BJ (cell line): ENCODE data around the gene DGKG. TPM values are rescaled to one million over a fixed set of nuclear protein-coding genes. Genes with fewer than 3 reads are reported as not detected.

Source experiments
- CTCF ChIA-PET: fragments of 350-600 bp; formaldehyde crosslinking; extraction: SDS; loops from one replicate; lab custom pipeline; 2021; ENCODE audit warnings: antibody characterized with exemption, inconsistent platforms; lab: Yijun Ruan, JAX
- POLR2A ChIA-PET: fragments of 300-600 bp; sonication (Branson Sonifier 250); formaldehyde crosslinking; extraction: SDS; loops from one replicate; lab custom pipeline; 2021; ENCODE audit warnings: antibody characterized with exemption; lab: Charles Lee
- DNase-seq: peaks from one replicate; pipeline ENCODE4 v3.0.0-alpha.2; 2011; ENCODE audit warnings: low read depth
- H3K27me3 ChIP-seq: 2 replicates; pipeline ENCODE4 v1.6.0; 2011; ENCODE audit warnings: low read length; ENCODE audit not compliant: control insufficient read depth, insufficient read depth
- H3K36me3 ChIP-seq: 2 replicates; pipeline ENCODE4 v1.5.1; 2011; ENCODE audit warnings: low read length; ENCODE audit not compliant: control insufficient read depth, insufficient read depth
- H3K4me3 ChIP-seq: 2 replicates; pipeline ENCODE4 v1.5.1; 2011; ENCODE audit warnings: low read depth, mild to moderate bottlenecking, control low read depth, low read length
- polyA plus RNA-seq: library from polyadenylated mRNA; depleted of rRNA; stranded (reverse); fragments of >200 nt; gene quantifications from 2 replicates; pipeline ENCODE4 v1.2.3, GENCODE V29; 2011
- TF ChIP-seq, protein P1 (sequence below): IDR thresholded peaks from 2 replicates; pipeline ENCODE4 v1.5.1; 2011; ENCODE audit warnings: low read depth, mild to moderate bottlenecking, control low read depth, inconsistent platforms, low read length, moderate library complexity; ENCODE audit not compliant: insufficient read depth

DGKG gene
- polyA plus RNA-seq, 1 experiment: not detected

- TF ChIP-seq, protein P1, sequence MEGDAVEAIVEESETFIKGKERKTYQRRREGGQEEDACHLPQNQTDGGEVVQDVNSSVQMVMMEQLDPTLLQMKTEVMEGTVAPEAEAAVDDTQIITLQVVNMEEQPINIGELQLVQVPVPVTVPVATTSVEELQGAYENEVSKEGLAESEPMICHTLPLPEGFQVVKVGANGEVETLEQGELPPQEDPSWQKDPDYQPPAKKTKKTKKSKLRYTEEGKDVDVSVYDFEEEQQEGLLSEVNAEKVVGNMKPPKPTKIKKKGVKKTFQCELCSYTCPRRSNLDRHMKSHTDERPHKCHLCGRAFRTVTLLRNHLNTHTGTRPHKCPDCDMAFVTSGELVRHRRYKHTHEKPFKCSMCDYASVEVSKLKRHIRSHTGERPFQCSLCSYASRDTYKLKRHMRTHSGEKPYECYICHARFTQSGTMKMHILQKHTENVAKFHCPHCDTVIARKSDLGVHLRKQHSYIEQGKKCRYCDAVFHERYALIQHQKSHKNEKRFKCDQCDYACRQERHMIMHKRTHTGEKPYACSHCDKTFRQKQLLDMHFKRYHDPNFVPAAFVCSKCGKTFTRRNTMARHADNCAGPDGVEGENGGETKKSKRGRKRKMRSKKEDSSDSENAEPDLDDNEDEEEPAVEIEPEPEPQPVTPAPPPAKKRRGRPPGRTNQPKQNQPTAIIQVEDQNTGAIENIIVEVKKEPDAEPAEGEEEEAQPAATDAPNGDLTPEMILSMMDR: no peak
- POLR2A ChIA-PET: no interaction called here
- DNase-seq: no peak
- CTCF ChIA-PET: no interaction called here
- Histone ChIP-seq H3K36me3 (no peaks in the 10 kb centered on the region), H3K27me3 (peaks cover 4% of the 10 kb centered on the region; the same call in 1 of the 2 replicates), H3K4me3 (no peak overlapping the region)
Measured at GRCh38 chr3:186383026-186383993, 21.3 kb upstream of the DGKG start.

DNA sequence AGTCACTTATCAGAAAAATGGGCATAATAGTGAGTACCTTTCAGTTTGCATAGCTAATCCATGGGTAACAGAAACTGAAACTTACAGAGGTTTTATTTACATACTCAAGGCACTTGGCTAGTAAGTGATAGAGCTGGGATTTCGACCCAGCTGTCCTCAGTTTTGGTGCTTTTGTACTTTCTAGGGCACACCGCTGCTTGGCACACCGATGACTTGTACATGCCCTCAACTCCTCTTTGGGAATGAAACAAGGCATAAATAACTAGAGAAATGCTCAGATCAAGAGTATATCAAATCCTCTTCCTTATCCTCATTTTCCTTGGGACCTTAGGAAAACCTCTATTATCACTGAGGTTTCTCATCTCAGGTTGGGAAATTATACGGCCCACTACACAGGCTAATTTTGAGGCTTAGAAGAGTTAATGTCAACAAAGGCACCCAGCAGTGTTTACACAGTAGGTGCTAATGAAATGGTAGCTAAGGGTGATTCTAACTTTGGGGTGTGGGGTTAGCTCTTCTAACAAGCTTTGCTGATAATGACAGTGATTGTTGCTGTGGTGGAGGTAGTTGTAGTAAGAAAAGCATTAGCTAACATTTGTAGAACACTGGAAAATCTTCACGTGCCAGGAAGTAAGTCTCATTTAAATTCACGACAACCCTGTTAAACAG lies 20.3 kb upstream of the DGKG start:
- Histone ChIP-seq H3K27me3 (peaks cover 4% of the 10 kb centered on the region; the same call in 1 of the 2 replicates), H3K4me3 (no peak overlapping the region), H3K36me3 (no peaks in the 10 kb centered on the region)
- POLR2A ChIA-PET: no interaction called here
- DNase-seq: no peak
- CTCF ChIA-PET: interaction anchor here (1.3 kb wide), 1 partner anchor 34 kb away, joined by 3 read pairs; no protein-coding TSS in a partner anchor
- TF ChIP-seq, protein P1: no peak

GRCh38 chr3:186381424-186382216 lies 19.6 kb upstream of the DGKG start:
- Histone ChIP-seq H3K4me3 (no peak overlapping the region), H3K27me3 (peaks cover 4% of the 10 kb centered on the region; the same call in 1 of the 2 replicates), H3K36me3 (no peaks in the 10 kb centered on the region)
- CTCF ChIA-PET: interaction anchor here (0.5 to 1.3 kb wide), 2 partner anchors 34 to 45 kb away, joined by 3 to 5 read pairs; no protein-coding TSS in a partner anchor
- no peak for DNase-seq
- POLR2A ChIA-PET: no interaction called here
- TF ChIP-seq, protein P1: no peak

- Histone ChIP-seq H3K4me3 (no peak overlapping the region), H3K36me3 (no peaks in the 10 kb centered on the region), H3K27me3 (peaks cover 6% of the 10 kb centered on the region)
- ChIA-PET CTCF (no interaction called here), POLR2A (no interaction called here)
- TF ChIP-seq, protein P1: no peak
- no peak for DNase-seq
Measured at GRCh38 chr3:186380622-186381380, 18.8 kb upstream of the DGKG start.
